BJ (cell line): ENCODE measurements around the gene CCNJL. TPM values are rescaled to one million over a fixed set of nuclear protein-coding genes. Genes with fewer than 3 reads are reported as not detected.

Experiments used
- CTCF ChIA-PET: fragments of 350-600 bp; formaldehyde crosslinking; extraction: SDS; loops from one replicate; lab custom pipeline; 2021; ENCODE audit warnings: antibody characterized with exemption, inconsistent platforms; lab: Yijun Ruan, JAX
- POLR2A ChIA-PET: fragments of 300-600 bp; sonication (Branson Sonifier 250); formaldehyde crosslinking; extraction: SDS; loops from one replicate; lab custom pipeline; 2021; ENCODE audit warnings: antibody characterized with exemption; lab: Charles Lee
- DNase-seq: peaks from one replicate; pipeline ENCODE4 v3.0.0-alpha.2; 2011; ENCODE audit warnings: low read depth
- H3K27me3 ChIP-seq: 2 replicates; pipeline ENCODE4 v1.6.0; 2011; ENCODE audit warnings: low read length; ENCODE audit not compliant: control insufficient read depth, insufficient read depth
- H3K36me3 ChIP-seq: 2 replicates; pipeline ENCODE4 v1.5.1; 2011; ENCODE audit warnings: low read length; ENCODE audit not compliant: control insufficient read depth, insufficient read depth
- H3K4me3 ChIP-seq: 2 replicates; pipeline ENCODE4 v1.5.1; 2011; ENCODE audit warnings: low read depth, mild to moderate bottlenecking, control low read depth, low read length
- polyA plus RNA-seq: library from polyadenylated mRNA; depleted of rRNA; stranded (reverse); fragments of >200 nt; gene quantifications from 2 replicates; pipeline ENCODE4 v1.2.3, GENCODE V29; 2011
- TF ChIP-seq, protein P1 (sequence below): IDR thresholded peaks from 2 replicates; pipeline ENCODE4 v1.5.1; 2011; ENCODE audit warnings: low read depth, mild to moderate bottlenecking, control low read depth, inconsistent platforms, low read length, moderate library complexity; ENCODE audit not compliant: insufficient read depth

The CCNJL gene
- polyA plus RNA-seq, 1 experiment: 0.71 TPM

DNA sequence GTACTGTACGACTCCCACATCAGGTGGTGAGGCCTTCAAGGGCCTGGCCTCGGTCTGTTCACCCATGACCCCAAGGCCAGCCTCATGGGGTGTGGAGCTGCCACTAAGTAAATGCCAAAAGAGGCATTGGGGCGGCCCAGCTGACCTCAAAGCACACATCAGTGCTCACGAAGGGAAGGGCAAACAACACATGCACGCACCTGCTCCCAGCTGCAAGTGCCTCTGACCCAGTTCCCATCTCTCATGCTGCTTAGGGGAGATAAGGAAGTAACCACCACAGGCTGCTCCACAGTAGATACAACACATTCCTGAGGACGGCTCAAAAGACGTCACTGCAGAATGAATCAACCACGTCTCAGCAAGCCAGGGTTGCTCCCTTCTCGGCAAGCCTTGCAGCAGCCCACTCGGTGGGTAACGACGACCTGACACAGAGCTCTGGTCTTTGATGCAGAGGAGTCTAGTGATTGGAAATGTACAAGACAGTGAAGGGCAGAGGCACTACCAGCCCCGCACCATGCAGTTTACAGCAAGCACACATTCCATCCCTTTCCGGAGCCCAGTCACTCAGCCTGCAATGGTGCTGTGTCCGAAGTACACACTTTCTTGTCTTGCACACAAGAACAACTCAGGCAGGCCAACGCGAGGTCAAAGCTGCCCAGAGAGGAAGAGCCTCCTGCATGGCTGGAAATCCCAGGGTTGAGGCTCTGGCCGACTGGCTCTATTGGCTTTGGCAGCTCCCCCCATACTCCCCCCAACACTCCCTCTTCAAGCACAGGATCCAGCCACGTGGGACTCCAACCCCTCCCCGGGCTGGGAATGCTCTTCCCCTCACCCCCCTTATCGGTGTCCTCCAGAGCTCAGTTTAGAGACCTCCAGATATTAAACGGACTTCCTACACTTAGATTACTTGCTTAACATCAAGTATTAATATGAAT is 51.2 kb downstream of the CCNJL start:
- no peaks in the 10 kb centered on the region for H3K36me3 ChIP-seq
- no peaks in the 10 kb centered on the region; the same call in 1 of the 2 replicates for H3K27me3 ChIP-seq
- H3K4me3 ChIP-seq: no peak overlapping the region
- TF ChIP-seq, protein P1, sequence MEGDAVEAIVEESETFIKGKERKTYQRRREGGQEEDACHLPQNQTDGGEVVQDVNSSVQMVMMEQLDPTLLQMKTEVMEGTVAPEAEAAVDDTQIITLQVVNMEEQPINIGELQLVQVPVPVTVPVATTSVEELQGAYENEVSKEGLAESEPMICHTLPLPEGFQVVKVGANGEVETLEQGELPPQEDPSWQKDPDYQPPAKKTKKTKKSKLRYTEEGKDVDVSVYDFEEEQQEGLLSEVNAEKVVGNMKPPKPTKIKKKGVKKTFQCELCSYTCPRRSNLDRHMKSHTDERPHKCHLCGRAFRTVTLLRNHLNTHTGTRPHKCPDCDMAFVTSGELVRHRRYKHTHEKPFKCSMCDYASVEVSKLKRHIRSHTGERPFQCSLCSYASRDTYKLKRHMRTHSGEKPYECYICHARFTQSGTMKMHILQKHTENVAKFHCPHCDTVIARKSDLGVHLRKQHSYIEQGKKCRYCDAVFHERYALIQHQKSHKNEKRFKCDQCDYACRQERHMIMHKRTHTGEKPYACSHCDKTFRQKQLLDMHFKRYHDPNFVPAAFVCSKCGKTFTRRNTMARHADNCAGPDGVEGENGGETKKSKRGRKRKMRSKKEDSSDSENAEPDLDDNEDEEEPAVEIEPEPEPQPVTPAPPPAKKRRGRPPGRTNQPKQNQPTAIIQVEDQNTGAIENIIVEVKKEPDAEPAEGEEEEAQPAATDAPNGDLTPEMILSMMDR: no peak
- ChIA-PET POLR2A (no interaction called here), CTCF (no interaction called here)
- DNase-seq: no peak

DNA sequence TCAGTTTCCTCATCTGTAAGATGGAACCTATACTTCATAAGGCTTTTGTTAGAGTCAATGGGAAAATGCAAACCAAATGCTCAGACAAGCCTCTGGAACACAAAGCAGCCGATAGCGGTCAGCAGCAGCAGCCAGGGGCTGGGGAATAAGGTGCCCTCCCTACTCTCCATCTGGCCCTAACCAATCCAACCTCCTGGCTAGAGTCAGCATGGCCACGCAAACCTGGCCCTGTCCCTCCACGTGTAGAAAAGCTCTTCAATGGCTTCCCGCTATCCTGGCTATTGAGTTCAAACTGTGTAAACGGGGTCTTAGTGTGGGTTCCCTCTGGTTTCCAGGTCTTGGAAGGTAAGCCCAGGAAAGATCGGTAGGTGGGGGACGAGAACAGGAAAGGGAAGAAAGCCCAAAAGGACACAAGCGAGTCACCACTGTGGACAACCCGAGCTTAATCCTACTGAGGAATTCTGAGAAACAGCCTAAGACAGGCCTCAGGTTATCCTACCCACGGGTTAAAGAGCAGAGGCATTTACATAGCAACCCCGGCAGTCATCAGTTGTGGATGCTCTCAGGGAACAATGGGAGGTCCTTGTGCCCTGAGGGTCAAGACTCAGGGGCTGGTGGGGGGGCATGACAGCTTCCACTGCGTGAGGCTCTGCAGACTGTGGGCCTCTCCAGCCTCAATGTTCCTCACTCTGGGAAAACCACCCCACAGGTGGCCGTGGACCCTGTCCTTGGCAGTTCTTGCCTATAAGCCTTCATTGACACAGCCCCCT is 52.2 kb downstream of the CCNJL start:
- TF ChIP-seq, protein P1: no peak
- no peaks in the 10 kb centered on the region for H3K36me3 ChIP-seq
- CTCF ChIA-PET: no interaction called here
- H3K27me3 ChIP-seq: no peaks in the 10 kb centered on the region; the same call in 1 of the 2 replicates
- POLR2A ChIA-PET: no interaction called here
- no peak for DNase-seq
- no peak overlapping the region for H3K4me3 ChIP-seq

DNA sequence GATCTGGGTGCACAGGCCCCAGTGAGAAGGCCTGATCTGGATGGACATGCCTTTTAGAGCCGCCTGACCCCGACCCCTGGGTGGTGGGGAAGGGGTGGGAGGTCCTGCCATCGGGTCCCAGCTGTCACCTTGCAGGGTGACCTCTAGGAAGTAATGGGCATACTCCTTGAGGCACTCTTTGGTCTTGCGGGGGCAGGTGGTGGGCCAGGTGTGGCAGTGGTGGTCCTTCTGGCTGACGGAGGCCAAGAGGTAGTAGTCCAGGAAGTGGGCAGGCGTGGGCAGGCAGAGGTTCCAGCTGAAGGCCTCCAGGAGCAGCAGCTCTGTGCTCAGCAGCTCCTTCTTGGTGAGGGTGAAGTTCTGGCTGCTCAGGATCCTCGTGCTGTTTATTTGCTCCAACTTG is 53.0 kb downstream of the CCNJL start:
- no peak for DNase-seq
- POLR2A ChIA-PET: no interaction called here
- Histone ChIP-seq H3K27me3 (no peaks in the 10 kb centered on the region; the same call in 1 of the 2 replicates), H3K4me3 (no peak overlapping the region), H3K36me3 (no peaks in the 10 kb centered on the region)
- TF ChIP-seq, protein P1: no peak
- CTCF ChIA-PET: interaction anchor here (1.0 kb wide), 1 partner anchor 512 kb away, joined by 3 read pairs; no protein-coding TSS in a partner anchor

DNA sequence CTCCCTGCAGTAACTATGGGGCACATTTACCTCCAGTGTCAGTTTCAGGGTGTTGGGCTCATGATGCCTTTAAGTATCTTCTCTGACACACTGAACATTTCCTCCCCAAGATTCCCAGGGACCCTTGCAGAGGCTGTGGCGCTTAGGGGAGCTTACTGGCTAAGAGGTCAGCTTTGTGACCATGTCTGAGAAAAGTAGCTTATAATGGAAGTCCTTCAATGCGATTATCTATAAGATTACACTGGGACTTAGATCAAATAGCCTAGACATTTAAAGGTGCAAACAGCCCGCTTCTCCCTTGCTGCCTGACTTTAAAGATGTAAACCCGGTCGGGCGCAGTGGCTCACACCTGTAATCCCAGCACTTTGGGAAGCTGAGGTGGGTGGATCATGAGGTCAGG is 57.7 kb downstream of the CCNJL start:
- H3K4me3 ChIP-seq: no peak overlapping the region
- TF ChIP-seq, protein P1: no peak
- DNase-seq: no peak
- H3K36me3 ChIP-seq: no peaks in the 10 kb centered on the region; the same call in 1 of the 2 replicates
- H3K27me3 ChIP-seq: no peaks in the 10 kb centered on the region
- POLR2A ChIA-PET: no interaction called here
- CTCF ChIA-PET: no interaction called here

DNA sequence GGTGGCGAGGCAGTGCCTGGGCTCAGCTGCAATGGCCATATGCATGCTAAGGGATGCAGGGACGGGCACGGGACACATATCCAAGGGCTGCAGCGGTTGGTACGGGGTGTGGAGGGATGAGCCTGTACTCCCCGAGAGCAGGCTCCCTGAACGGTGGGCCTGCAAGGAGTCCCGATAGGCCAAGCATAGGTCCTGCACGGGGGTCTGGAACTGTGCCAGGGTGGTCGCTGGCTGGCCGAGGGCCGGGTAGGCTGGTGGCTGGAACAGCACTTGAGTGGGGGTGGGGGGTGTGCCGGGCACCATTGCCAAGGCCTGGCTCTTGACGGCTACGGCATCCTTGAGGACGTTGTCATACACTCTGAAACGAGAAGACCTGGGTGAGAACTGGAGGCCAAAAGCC is 58.9 kb downstream of the CCNJL start:
- H3K27me3 ChIP-seq: no peaks in the 10 kb centered on the region
- ChIA-PET POLR2A (no interaction called here), CTCF (no interaction called here)
- H3K36me3 ChIP-seq: no peaks in the 10 kb centered on the region; the same call in 1 of the 2 replicates
- no peak overlapping the region for H3K4me3 ChIP-seq
- TF ChIP-seq, protein P1: no peak
- DNase-seq: no peak
